Dedifferentiated amniotic fluid mesenchymal stem cell (primary cell): ENCODE measurements around the gene RELCH.

Experiments
- DNase-seq: peaks from one replicate; pipeline ENCODE4 v3.0.0-alpha.2; 2016; ENCODE audit errors: extremely low spot score

RELCH gene

GRCh38 chr18:62187543-62188510 lies 772 bp downstream of the RELCH start:
- DNase-seq: peak; percentile 33

GRCh38 chr18:62189208-62189607 lies 2.2 kb downstream of the RELCH start:
- DNase-seq: no peak

GRCh38 chr18:62196079-62196478 lies 9.0 kb downstream of the RELCH start:
- DNase-seq: no peak

GRCh38 chr18:62196980-62197379 lies 9.9 kb downstream of the RELCH start:
- no peak for DNase-seq

- DNase-seq: no peak
These were observed 11.2 kb downstream of the RELCH start for GRCh38 chr18:62198259-62198658.

- no peak for DNase-seq
These were observed 12.6 kb downstream of the RELCH start for GRCh38 chr18:62199629-62200028.

GRCh38 chr18:62200121-62200914 lies 13.3 kb downstream of the RELCH start:
- no peak for DNase-seq

- no peak for DNase-seq
These were observed 14.8 kb downstream of the RELCH start for GRCh38 chr18:62201870-62202269.

- DNase-seq: no peak
These were observed 18.8 kb downstream of the RELCH start for GRCh38 chr18:62205824-62206223.

GRCh38 chr18:62206593-62206992 lies 19.5 kb downstream of the RELCH start:
- DNase-seq: no peak

- no peak for DNase-seq
These were observed 22.0 kb downstream of the RELCH start for GRCh38 chr18:62209046-62209445.

- no peak for DNase-seq
These were observed 23.1 kb downstream of the RELCH start for GRCh38 chr18:62210138-62210537.

- DNase-seq: no peak
These were observed 24.3 kb downstream of the RELCH start for GRCh38 chr18:62211325-62211828.

- DNase-seq: no peak
These were observed 27.7 kb downstream of the RELCH start for GRCh38 chr18:62214790-62215189.

- no peak for DNase-seq
These were observed 37.2 kb downstream of the RELCH start for GRCh38 chr18:62224229-62224628.

- DNase-seq: no peak
These were observed 39.0 kb downstream of the RELCH start for GRCh38 chr18:62226047-62226446.

- no peak for DNase-seq
These were observed 49.2 kb downstream of the RELCH start for GRCh38 chr18:62236252-62236651.

GRCh38 chr18:62239475-62239874 lies 52.4 kb downstream of the RELCH start:
- no peak for DNase-seq

GRCh38 chr18:62242955-62243354 lies 55.9 kb downstream of the RELCH start:
- DNase-seq: no peak

- no peak for DNase-seq
These were observed 58.1 kb downstream of the RELCH start for GRCh38 chr18:62245177-62245576.

GRCh38 chr18:62245699-62246098 lies 58.6 kb downstream of the RELCH start:
- DNase-seq: no peak

- no peak for DNase-seq
These were observed 61.3 kb downstream of the RELCH start for GRCh38 chr18:62248313-62248712.
